Osteocyte (in vitro differentiated cells): Measurements from ENCODE around the gene RABGAP1L. TPM values are rescaled to one million over a fixed set of nuclear protein-coding genes. Genes with fewer than 3 reads are reported as not detected.

Experiments used
- DNase-seq: peaks from one replicate; pipeline ENCODE4 v3.0.0; 2021; ENCODE audit warnings: mixed read lengths; ENCODE audit not compliant: unreplicated experiment; ENCODE audit errors: extremely low spot score
- H3K27ac Mint-ChIP-seq: one replicate; pipeline ENCODE4 v1.8.0; 2021; ENCODE audit warnings: mild to moderate bottlenecking, mixed read lengths; ENCODE audit not compliant: unreplicated experiment
- H3K27me3 Mint-ChIP-seq: one replicate; pipeline ENCODE4 v1.8.0; 2021; ENCODE audit warnings: mixed read lengths; ENCODE audit not compliant: unreplicated experiment
- H3K36me3 Mint-ChIP-seq: one replicate; pipeline ENCODE4 v1.8.0; 2021; ENCODE audit warnings: mixed read lengths; ENCODE audit not compliant: unreplicated experiment
- H3K4me1 Mint-ChIP-seq: one replicate; pipeline ENCODE4 v1.8.0; 2021; ENCODE audit warnings: mixed read lengths; ENCODE audit not compliant: unreplicated experiment
- H3K4me3 Mint-ChIP-seq: one replicate; pipeline ENCODE4 v1.8.0; 2021; ENCODE audit warnings: mild to moderate bottlenecking, moderate library complexity, mixed read lengths; ENCODE audit not compliant: unreplicated experiment
- H3K9me3 Mint-ChIP-seq: one replicate; pipeline ENCODE4 v1.8.0; 2021; ENCODE audit warnings: mixed read lengths; ENCODE audit not compliant: unreplicated experiment
- total RNA-seq: library from RNA; stranded (reverse); gene quantifications from 2 replicates; pipeline ENCODE4 v1.2.1, GENCODE V29; 2021
- TF ChIP-seq, protein P1 (sequence below): fragments of 200-600 bp; sonication (generic); IDR thresholded peaks from 2 replicates; pipeline ENCODE4 v1.5.0; 2021; ENCODE audit warnings: antibody characterized with exemption, mild to moderate bottlenecking, moderate library complexity

The RABGAP1L gene
- total RNA-seq, 1 donor from 2014 or later: 29.3 TPM

DNA sequence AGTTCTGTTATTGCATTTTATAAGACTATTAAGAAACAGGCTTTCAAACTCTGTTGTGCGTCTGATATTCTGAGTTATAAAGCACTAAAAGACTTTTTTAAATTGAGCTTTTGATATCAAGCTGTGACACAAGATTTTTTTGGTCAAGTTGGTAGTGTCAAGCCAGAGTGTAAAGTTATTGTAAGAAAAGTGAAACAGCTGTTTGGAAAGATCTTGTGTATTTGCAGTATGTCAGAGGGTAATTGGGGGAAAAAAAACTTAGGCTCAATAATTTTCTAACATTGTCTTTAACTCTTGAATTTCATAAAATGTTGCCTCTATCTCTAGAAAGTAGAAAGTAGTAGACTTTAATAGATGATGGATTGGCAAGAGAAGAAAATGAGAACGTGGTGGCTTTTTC is 844.2 kb downstream of the RABGAP1L start:
- Mint-ChIP-seq H3K4me1 (peaks cover 33% of the 10 kb centered on the region), H3K4me3 (no peak overlapping the region), H3K27me3 (no peaks in the 10 kb centered on the region), H3K9me3 (no peaks in the 10 kb centered on the region), H3K36me3 (peaks cover 11% of the 10 kb centered on the region), H3K27ac (peak overlapping the region; percentile 62)
- no peak for DNase-seq
- TF ChIP-seq, protein P1, sequence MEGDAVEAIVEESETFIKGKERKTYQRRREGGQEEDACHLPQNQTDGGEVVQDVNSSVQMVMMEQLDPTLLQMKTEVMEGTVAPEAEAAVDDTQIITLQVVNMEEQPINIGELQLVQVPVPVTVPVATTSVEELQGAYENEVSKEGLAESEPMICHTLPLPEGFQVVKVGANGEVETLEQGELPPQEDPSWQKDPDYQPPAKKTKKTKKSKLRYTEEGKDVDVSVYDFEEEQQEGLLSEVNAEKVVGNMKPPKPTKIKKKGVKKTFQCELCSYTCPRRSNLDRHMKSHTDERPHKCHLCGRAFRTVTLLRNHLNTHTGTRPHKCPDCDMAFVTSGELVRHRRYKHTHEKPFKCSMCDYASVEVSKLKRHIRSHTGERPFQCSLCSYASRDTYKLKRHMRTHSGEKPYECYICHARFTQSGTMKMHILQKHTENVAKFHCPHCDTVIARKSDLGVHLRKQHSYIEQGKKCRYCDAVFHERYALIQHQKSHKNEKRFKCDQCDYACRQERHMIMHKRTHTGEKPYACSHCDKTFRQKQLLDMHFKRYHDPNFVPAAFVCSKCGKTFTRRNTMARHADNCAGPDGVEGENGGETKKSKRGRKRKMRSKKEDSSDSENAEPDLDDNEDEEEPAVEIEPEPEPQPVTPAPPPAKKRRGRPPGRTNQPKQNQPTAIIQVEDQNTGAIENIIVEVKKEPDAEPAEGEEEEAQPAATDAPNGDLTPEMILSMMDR: no peak

DNA sequence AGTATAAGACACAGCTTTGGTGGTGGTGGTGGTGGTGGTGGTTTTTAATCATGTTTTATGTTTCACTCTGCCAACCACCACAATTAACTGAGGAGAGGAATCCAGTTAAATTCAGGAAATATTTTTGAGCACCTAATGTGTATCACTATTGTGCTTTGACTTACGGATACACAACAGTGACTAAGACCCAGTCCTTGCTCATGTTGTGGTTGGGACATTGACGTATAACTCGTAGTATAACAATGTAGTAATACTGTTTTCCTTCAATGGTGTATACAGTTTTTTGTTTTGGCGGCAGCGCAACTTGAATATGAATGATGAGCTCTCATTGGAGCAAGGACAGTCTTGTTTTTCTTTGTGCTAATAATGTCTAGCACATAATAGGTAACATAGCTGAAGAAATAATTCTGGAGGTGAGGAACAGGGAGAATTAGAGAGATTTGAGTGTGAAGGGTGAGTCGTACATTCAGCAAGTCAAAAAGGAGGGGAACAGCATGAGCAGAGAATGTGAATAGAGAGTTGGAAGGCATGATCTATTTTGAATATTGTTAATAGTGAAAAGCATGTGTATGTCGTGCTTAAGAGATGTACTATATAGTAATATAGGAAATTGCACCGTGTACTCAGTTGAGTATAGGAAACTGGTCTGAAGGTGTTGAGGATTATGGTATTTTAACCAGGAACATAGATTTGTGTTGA is 845.9 kb downstream of the RABGAP1L start:
- Mint-ChIP-seq H3K4me1 (peaks cover 33% of the 10 kb centered on the region), H3K27ac (no peak overlapping the region), H3K27me3 (no peaks in the 10 kb centered on the region), H3K4me3 (no peak overlapping the region), H3K36me3 (peaks cover 16% of the 10 kb centered on the region), H3K9me3 (no peaks in the 10 kb centered on the region)
- no peak for DNase-seq
- TF ChIP-seq, protein P1: no peak

DNA sequence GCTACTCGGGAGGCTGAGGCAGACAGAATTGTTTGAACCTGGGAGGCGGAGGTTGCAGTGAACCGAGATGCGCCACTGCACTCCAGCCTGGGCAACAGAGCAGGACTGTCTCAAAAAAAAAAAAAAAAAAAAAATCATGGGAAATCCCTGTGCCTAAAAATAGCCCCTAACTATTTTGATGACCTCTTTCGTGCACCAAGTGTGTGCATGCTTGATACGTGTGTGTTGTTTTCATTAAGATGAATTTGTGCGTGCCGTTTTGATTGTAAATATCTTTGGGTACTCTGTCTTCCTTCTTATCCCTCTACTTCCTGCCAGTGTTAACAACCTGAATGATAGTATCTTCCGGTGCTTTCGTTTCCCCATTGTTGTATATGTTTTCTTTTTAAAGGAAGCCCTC is 850.2 kb downstream of the RABGAP1L start:
- TF ChIP-seq, protein P1: no peak
- Mint-ChIP-seq H3K36me3 (peaks cover 48% of the 10 kb centered on the region), H3K4me1 (no peaks in the 10 kb centered on the region), H3K4me3 (no peak overlapping the region), H3K27ac (no peak overlapping the region), H3K9me3 (no peaks in the 10 kb centered on the region), H3K27me3 (no peaks in the 10 kb centered on the region)
- no peak for DNase-seq

DNA sequence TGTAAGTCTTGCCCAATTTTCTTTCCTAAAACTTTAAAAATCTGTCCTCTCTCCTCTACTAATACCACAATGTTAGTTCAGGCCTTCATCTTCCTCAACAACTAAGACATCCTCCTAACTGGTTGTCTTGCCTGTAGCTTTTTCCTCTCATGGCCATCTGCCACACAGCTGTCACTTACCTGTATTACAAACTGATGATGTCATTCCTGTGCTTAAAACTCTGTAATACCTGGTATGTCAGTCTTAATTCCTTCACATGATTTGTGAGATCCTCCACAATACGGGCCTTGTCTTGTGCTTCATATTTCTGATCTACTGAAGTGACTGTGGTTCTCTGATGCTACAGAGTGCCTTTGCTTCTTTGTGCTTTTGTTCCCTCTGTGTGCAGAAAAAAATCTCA is 854.1 kb downstream of the RABGAP1L start:
- no peak overlapping the region for H3K27ac Mint-ChIP-seq
- peaks cover 53% of the 10 kb centered on the region for H3K36me3 Mint-ChIP-seq
- TF ChIP-seq, protein P1: no peak
- H3K27me3 Mint-ChIP-seq: no peaks in the 10 kb centered on the region
- H3K4me1 Mint-ChIP-seq: peaks cover 4% of the 10 kb centered on the region
- DNase-seq: no peak
- no peak overlapping the region for H3K4me3 Mint-ChIP-seq
- no peaks in the 10 kb centered on the region for H3K9me3 Mint-ChIP-seq

DNA sequence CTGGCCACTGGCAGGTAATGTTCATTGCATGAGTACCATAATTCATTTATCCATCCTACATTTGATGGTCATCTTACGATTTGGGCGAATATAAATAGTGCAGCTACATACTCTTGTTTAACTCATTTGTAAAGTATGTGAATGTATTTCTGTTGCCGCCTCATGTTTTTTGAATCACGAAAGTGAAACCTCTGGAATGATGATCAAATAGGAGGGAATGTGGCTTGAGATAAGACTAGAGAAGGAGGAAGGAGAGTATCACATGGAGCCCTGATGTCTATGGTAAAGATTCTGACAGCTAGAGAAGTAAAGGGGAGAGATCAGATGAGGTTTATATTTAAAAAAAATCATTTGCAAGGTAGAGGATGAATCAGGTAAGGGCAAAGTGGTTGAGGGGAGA is 855.9 kb downstream of the RABGAP1L start:
- TF ChIP-seq, protein P1: no peak
- Mint-ChIP-seq H3K4me3 (no peak overlapping the region), H3K27ac (no peak overlapping the region), H3K36me3 (peaks cover 51% of the 10 kb centered on the region), H3K27me3 (no peaks in the 10 kb centered on the region), H3K4me1 (peaks cover 4% of the 10 kb centered on the region), H3K9me3 (no peaks in the 10 kb centered on the region)
- DNase-seq: no peak
